DOHH2 (cell line): ENCODE results near the gene TDG.

Experiments
- EZH2phosphoT487 ChIP-seq: fragments of 200-600 bp; sonication (generic); IDR thresholded peaks from 2 replicates; pipeline ENCODE4 v1.6.1; 2017; ENCODE audit warnings: borderline replicate concordance, mild to moderate bottlenecking, antibody characterized with exemption, low read length, moderate library complexity, mixed read lengths
- TF ChIP-seq, protein P1 (sequence below): fragments of 200-600 bp; sonication (generic); IDR thresholded peaks from one replicate; pipeline ENCODE4 v1.5.1; 2014; ENCODE audit warnings: antibody characterized with exemption, mild to moderate bottlenecking, low read depth, low read length; ENCODE audit not compliant: poor library complexity, severe bottlenecking

DNA sequence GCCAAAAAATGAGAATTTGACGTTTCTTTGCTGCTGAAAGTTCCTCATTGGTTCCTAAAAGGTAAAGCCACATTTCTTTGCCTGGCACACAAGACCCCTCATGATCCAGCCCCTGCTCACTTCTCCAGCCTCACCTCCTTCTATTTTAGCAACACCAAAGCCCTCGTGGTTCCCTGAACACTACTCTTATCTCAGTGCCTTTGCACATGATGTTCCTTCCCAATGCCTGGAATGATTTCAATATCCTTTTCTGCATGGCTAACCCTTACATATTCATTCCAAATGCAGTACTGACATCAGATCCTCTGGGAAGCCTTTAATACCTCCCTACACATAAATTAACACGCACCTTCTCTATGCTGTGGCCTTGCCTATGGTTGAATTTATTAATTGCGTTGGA, 44.4 kb downstream of the TDG start:
- TF ChIP-seq, protein P1, sequence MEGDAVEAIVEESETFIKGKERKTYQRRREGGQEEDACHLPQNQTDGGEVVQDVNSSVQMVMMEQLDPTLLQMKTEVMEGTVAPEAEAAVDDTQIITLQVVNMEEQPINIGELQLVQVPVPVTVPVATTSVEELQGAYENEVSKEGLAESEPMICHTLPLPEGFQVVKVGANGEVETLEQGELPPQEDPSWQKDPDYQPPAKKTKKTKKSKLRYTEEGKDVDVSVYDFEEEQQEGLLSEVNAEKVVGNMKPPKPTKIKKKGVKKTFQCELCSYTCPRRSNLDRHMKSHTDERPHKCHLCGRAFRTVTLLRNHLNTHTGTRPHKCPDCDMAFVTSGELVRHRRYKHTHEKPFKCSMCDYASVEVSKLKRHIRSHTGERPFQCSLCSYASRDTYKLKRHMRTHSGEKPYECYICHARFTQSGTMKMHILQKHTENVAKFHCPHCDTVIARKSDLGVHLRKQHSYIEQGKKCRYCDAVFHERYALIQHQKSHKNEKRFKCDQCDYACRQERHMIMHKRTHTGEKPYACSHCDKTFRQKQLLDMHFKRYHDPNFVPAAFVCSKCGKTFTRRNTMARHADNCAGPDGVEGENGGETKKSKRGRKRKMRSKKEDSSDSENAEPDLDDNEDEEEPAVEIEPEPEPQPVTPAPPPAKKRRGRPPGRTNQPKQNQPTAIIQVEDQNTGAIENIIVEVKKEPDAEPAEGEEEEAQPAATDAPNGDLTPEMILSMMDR, result no peak
- no peak for TF ChIP-seq EZH2phosphoT487
